ENCODE measurements around the gene DNAI1.

The DNAI1 gene

DNA sequence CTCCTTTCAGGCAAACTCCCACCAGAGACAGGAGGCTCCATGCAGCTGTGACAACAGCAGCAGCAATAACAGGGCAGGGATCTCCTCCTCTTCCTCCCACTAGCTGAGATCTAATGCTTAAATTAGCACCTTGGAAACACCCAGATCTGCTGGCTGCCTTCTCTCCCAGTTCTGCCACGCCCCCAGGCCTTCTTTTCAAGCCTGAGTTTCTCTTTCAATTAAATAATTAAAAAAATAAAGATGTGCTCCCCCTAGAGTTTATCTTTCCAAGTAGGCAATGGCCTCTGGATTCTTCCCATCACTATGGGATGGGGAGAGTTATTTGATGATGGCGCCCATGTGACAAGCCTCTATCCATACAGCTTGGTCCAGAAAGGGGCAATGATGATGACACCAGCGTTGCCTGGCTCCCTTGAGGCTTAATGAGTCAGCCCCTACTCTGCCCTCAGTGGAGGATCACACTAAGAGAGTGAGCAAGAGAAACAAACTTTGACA, 4.0 kb upstream of the DNAI1 start:
- H3K9me3 ChIP-seq (ENCODE audit: control insufficient read depth, low read length): no peaks in the 10 kb centered on the region
- no peaks in the 10 kb centered on the region for H3K36me3 ChIP-seq (ENCODE audit: control insufficient read depth, insufficient read depth, low read length)
- peaks cover 13% of the 10 kb centered on the region for H3K27me3 ChIP-seq (ENCODE audit: control insufficient read depth, insufficient read depth, low read length)
- no peak overlapping the region for H3K4me3 ChIP-seq (ENCODE audit: low read length)
- H3K9ac ChIP-seq (ENCODE audit: low read length): no peak overlapping the region
- H3K4me1 ChIP-seq (ENCODE audit: control insufficient read depth, insufficient read depth, low read length): peaks cover 36% of the 10 kb centered on the region

DNA sequence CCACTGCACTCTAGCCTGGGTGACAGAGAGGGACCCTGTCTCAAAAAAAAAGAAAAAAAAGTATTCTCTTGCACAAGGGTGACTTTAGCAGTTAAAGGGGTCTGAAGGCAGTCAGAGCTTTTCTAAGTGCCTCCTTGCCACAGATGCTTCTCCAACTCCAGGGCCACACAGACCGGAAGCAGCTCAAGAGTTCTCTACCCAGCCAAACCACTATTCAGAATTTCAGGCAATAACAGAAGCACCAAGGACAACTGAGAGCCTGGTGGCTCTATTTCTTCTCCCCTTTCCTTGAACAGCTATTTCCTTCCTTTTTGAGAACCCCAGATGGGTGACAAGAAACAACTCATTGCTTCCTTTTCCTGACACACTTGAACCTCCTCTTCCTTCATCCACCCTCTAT, 2.5 kb upstream of the DNAI1 start:
- Histone ChIP-seq H3K4me1 (ENCODE audit: control insufficient read depth, insufficient read depth, low read length) (peaks cover 29% of the 10 kb centered on the region), H3K36me3 (ENCODE audit: control insufficient read depth, insufficient read depth, low read length) (no peaks in the 10 kb centered on the region), H3K9ac (ENCODE audit: low read length) (no peak overlapping the region), H3K27me3 (ENCODE audit: control insufficient read depth, insufficient read depth, low read length) (peaks cover 17% of the 10 kb centered on the region), H3K4me3 (ENCODE audit: low read length) (no peak overlapping the region), H3K9me3 (ENCODE audit: control insufficient read depth, low read length) (no peaks in the 10 kb centered on the region)

DNA sequence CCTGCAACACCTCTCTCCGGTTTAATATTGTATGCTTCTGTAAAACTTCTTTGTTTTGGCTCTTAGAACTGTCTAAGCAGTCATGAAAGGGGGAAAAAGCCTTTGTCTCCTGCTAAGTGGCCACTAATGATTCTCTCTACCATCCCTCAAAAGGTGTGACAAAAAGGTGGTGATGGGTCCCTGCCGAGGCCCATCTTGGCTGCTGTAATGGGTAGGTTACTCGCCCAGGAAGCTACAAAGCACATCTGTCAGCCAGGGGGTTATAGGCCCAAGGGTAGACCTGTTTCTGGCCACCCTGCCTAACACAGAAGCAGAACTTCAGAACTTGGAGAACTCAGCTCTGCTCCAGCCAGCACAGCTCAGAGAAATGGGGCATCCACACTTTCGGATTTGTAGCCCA, 1.9 kb upstream of the DNAI1 start:
- peaks cover 19% of the 10 kb centered on the region for H3K27me3 ChIP-seq (ENCODE audit: control insufficient read depth, insufficient read depth, low read length)
- no peaks in the 10 kb centered on the region for H3K36me3 ChIP-seq (ENCODE audit: control insufficient read depth, insufficient read depth, low read length)
- H3K4me3 ChIP-seq (ENCODE audit: low read length): no peak overlapping the region
- peak overlapping the region; percentile 72 for H3K9ac ChIP-seq (ENCODE audit: low read length)
- H3K9me3 ChIP-seq (ENCODE audit: control insufficient read depth, low read length): no peaks in the 10 kb centered on the region
- H3K4me1 ChIP-seq (ENCODE audit: control insufficient read depth, insufficient read depth, low read length): peaks cover 23% of the 10 kb centered on the region

DNA sequence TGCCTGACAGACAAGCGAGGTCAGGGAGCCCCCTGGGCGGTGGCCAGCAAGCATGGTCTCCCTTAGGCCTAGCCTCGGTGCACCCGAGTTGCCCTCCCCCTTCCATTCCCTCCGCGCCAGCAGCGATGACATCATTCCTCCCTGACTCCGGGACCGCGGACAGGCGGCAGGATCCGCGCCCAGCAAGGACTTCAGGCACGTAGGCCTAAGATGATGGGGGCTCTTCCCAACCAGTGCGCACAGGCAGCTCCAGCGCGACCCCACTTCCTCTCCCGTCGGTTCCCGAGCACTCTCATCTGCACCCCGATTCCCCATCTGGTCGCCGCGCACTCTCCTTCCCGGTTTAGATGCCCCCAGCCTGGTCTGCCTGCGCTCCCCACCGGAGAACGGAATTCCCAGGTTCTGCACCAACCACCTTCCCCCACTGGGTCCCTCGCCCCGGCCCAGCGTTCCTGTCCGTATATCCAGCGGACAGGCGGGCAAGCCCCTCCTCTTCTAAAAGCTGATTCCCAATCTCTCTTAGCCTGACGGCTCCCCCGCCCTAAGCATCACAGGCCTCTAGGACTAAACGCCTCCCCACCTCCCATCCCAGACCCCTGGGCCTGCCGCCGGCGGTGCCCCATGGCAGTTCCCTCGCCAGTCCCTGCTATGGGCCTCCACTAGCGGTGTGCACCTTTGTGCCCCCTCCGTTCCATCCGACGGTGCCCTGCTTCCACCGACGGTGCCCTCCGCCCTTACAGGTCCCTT, 1.2 kb upstream of the DNAI1 start:
- Histone ChIP-seq H3K4me3 (ENCODE audit: low read length) (peak overlapping the region; percentile 71), H3K4me1 (ENCODE audit: control insufficient read depth, insufficient read depth, low read length) (peaks cover 23% of the 10 kb centered on the region), H3K27me3 (ENCODE audit: control insufficient read depth, insufficient read depth, low read length) (peaks cover 21% of the 10 kb centered on the region), H3K9me3 (ENCODE audit: control insufficient read depth, low read length) (no peaks in the 10 kb centered on the region), H3K9ac (ENCODE audit: low read length) (peak overlapping the region; percentile 72), H3K36me3 (ENCODE audit: control insufficient read depth, insufficient read depth, low read length) (no peaks in the 10 kb centered on the region)

DNA sequence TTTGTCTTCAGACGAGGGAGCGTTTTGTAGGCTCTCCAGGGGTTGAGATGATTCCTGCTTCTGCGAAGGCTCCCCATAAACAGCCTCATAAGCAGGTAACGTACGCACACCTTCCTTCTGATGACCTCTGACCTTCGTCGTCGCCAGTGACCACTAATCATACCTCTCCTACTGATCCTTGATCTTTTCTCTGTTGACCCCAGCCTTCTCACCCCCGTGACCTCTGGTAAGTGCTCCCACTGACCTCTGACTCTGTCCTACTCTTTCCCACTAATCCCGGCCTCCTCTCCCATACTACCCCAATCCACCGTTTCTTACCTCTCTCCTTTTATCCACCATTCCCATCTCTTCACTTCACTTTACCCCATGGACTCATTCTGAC, 345 bp downstream of the DNAI1 start:
- H3K9ac ChIP-seq (ENCODE audit: low read length): no peak overlapping the region
- H3K36me3 ChIP-seq (ENCODE audit: control insufficient read depth, insufficient read depth, low read length): no peaks in the 10 kb centered on the region
- H3K4me1 ChIP-seq (ENCODE audit: control insufficient read depth, insufficient read depth, low read length): peaks cover 23% of the 10 kb centered on the region
- peaks cover 21% of the 10 kb centered on the region for H3K27me3 ChIP-seq (ENCODE audit: control insufficient read depth, insufficient read depth, low read length)
- no peaks in the 10 kb centered on the region for H3K9me3 ChIP-seq (ENCODE audit: control insufficient read depth, low read length)
- no peak overlapping the region for H3K4me3 ChIP-seq (ENCODE audit: low read length)

DNA sequence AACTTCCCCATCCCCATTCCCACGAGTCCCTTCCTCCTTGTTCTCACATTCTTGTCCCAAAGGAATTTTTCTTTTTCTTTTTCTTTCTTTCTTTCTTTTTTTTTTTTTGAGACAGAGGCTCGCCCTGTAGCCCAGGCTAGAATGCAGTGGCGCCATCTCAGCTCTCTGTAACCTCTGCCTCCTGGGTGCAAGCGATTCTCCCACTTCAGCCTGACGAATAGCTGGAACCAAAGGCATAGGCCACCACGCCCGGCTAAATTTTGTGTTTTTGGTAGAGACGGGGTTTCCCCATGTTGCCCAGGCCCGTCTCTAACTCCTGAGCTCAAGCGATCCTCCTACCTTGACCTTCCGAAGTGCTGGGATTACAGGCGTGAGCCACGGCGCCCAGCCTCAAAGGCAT, 751 bp downstream of the DNAI1 start:
- Histone ChIP-seq H3K4me3 (ENCODE audit: low read length) (no peak overlapping the region), H3K27me3 (ENCODE audit: control insufficient read depth, insufficient read depth, low read length) (peaks cover 21% of the 10 kb centered on the region), H3K4me1 (ENCODE audit: control insufficient read depth, insufficient read depth, low read length) (peaks cover 23% of the 10 kb centered on the region), H3K36me3 (ENCODE audit: control insufficient read depth, insufficient read depth, low read length) (no peaks in the 10 kb centered on the region), H3K9me3 (ENCODE audit: control insufficient read depth, low read length) (no peaks in the 10 kb centered on the region), H3K9ac (ENCODE audit: low read length) (no peak overlapping the region)

DNA sequence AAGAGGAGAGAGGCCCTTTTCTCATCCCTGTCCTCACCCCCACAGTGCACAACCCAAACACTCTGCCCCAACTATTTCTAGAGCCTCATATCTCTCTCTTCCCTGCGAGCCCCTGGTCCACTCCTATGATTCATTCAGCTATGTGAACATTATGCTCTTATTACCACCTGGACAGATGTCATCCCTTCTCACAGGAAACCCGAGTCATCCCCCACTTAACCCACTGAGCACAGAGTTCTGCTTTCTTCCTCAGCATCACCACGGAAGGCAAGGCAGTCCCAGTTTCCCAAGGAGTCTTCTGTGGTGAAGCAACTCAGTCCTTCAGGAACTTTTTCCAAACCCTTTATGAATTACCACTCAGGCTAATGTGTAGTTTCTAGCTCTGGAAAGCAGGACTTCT, 1.3 kb downstream of the DNAI1 start:
- peaks cover 21% of the 10 kb centered on the region for H3K27me3 ChIP-seq (ENCODE audit: control insufficient read depth, insufficient read depth, low read length)
- no peaks in the 10 kb centered on the region for H3K9me3 ChIP-seq (ENCODE audit: control insufficient read depth, low read length)
- no peak overlapping the region for H3K9ac ChIP-seq (ENCODE audit: low read length)
- H3K4me3 ChIP-seq (ENCODE audit: low read length): no peak overlapping the region
- H3K4me1 ChIP-seq (ENCODE audit: control insufficient read depth, insufficient read depth, low read length): peaks cover 23% of the 10 kb centered on the region
- H3K36me3 ChIP-seq (ENCODE audit: control insufficient read depth, insufficient read depth, low read length): no peaks in the 10 kb centered on the region

DNA sequence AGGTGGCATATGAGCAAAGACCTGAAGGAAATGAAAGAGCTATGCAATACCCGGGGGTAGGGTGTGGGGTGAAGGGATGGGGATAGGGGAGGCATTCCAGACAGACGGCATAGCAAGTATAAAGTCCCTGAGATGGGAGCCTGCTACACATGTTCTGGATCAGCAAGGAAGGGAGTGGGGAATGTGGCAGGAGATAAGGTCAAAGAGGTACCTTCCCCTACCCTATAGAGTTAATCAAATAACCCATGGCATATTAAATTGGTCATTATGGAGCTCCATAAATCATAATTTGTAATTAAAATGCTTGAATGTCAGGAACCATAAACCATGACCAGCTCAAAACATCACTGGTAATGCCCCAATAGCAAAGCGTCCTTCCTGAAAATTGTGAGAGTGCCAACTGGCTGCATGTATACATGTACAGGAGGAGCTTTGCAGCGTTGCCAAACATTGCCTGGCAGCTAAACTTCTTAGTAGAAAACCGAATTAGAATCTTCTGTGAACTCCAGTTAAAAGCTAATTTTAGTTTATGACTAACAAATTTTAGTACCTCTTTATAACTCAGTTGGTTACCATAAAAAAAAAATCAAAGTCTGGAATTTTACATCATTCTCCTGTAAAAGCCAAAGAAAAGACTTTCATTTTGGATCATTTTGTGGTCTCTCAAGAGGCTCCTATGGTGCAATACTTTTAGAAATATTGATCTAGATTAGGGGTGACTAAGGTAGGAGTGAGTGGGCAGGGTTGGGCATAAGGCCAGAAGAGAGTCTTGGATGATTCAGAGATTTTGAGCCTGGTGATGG, 4.7 kb downstream of the DNAI1 start:
- no peak overlapping the region for H3K9ac ChIP-seq (ENCODE audit: low read length)
- H3K4me1 ChIP-seq (ENCODE audit: control insufficient read depth, insufficient read depth, low read length): peaks cover 6% of the 10 kb centered on the region
- H3K27me3 ChIP-seq (ENCODE audit: control insufficient read depth, insufficient read depth, low read length): peaks cover 10% of the 10 kb centered on the region
- no peaks in the 10 kb centered on the region for H3K36me3 ChIP-seq (ENCODE audit: control insufficient read depth, insufficient read depth, low read length)
- H3K4me3 ChIP-seq (ENCODE audit: low read length): no peak overlapping the region
- no peaks in the 10 kb centered on the region for H3K9me3 ChIP-seq (ENCODE audit: control insufficient read depth, low read length)

DNA sequence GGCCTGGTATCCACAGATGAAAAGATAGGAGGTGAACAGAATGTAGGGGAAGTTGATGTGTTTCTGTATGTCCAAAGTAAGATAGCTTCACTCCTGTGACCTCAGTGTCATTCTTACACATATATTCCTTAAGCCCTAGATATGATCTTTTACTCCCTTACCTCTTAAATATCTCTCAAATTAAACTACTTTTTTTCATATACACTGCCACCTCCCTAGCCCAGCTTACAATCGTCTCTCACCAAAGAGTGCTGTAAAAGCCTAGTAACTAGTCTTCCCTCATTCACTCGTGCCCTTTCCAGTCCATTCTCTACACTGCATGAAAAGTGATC, 5.3 kb downstream of the DNAI1 start:
- H3K27me3 ChIP-seq (ENCODE audit: control insufficient read depth, insufficient read depth, low read length): peaks cover 10% of the 10 kb centered on the region
- H3K36me3 ChIP-seq (ENCODE audit: control insufficient read depth, insufficient read depth, low read length): no peaks in the 10 kb centered on the region
- H3K4me1 ChIP-seq (ENCODE audit: control insufficient read depth, insufficient read depth, low read length): peaks cover 2% of the 10 kb centered on the region
- no peak overlapping the region for H3K9ac ChIP-seq (ENCODE audit: low read length)
- H3K9me3 ChIP-seq (ENCODE audit: control insufficient read depth, low read length): no peaks in the 10 kb centered on the region
- H3K4me3 ChIP-seq (ENCODE audit: low read length): no peak overlapping the region

DNA sequence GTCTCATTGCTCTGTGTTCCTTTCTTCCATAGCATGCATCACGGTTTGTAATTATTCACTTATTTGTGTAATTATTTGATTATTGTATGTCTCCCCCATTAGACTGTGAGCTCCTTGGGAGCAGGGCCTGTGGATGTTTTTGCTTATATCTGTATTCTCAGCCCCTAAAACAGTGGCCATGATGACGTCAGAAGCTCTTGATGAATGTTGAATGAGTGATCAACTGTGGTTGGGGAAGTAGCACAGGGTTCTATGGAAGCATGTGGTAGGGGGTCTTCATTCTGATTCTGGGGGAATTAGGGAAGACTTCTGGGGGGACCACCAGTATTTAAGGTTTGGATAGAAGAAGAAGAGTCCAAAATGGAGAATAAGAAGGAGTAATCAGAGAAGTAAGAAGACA, 6.0 kb downstream of the DNAI1 start:
- Histone ChIP-seq H3K4me3 (ENCODE audit: low read length) (no peak overlapping the region), H3K9me3 (ENCODE audit: control insufficient read depth, low read length) (no peaks in the 10 kb centered on the region), H3K36me3 (ENCODE audit: control insufficient read depth, insufficient read depth, low read length) (no peaks in the 10 kb centered on the region), H3K27me3 (ENCODE audit: control insufficient read depth, insufficient read depth, low read length) (peaks cover 8% of the 10 kb centered on the region), H3K9ac (ENCODE audit: low read length) (no peak overlapping the region), H3K4me1 (ENCODE audit: control insufficient read depth, insufficient read depth, low read length) (no peaks in the 10 kb centered on the region)

DNA sequence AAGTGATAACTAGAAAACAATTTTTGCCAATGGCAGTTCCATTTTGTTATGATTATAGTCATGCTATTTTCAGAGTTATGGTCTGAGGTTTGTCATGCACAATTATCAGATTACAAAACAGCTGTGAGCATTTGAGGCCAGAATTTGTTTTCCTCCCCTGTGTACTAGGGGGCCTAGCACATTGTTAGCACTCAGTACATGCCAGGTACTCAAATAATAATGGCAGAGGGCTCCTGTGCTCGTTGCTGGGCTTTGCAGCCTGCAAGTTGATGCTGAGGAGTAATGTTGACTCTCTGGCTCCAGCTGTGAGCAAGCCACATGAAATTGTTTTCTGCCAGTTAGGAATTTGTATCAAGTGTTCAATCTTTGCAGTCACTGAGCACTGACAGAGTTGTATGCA, 6.9 kb downstream of the DNAI1 start:
- no peak overlapping the region for H3K4me3 ChIP-seq (ENCODE audit: low read length)
- no peak overlapping the region for H3K9ac ChIP-seq (ENCODE audit: low read length)
- peaks cover 4% of the 10 kb centered on the region for H3K27me3 ChIP-seq (ENCODE audit: control insufficient read depth, insufficient read depth, low read length)
- no peaks in the 10 kb centered on the region for H3K4me1 ChIP-seq (ENCODE audit: control insufficient read depth, insufficient read depth, low read length)
- H3K9me3 ChIP-seq (ENCODE audit: control insufficient read depth, low read length): no peaks in the 10 kb centered on the region
- H3K36me3 ChIP-seq (ENCODE audit: control insufficient read depth, insufficient read depth, low read length): no peaks in the 10 kb centered on the region

DNA sequence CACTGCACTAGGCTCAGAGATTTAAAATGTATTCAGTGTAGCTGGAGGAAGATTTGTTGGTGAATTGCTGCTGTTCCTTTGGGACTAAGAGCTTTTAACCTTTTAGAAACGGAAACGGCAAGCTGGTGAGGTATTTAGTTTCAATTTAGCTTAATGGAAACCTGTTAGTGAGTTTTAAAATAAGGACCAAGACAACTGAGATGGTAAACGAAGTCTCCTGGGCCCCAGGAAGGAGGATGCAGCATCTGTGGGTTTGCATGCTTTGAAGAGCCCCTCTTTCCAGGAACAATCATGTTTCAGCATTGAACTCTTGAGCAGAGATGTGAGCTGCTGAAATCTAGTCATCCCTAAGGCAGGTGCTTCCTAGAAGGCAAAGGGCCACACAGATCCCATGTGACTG, 16.5 kb downstream of the DNAI1 start:
- Histone ChIP-seq H3K36me3 (ENCODE audit: control insufficient read depth, insufficient read depth, low read length) (no peaks in the 10 kb centered on the region), H3K27me3 (ENCODE audit: control insufficient read depth, insufficient read depth, low read length) (no peaks in the 10 kb centered on the region), H3K4me1 (ENCODE audit: control insufficient read depth, insufficient read depth, low read length) (no peaks in the 10 kb centered on the region), H3K9ac (ENCODE audit: low read length) (no peak overlapping the region), H3K4me3 (ENCODE audit: low read length) (no peak overlapping the region), H3K9me3 (ENCODE audit: control insufficient read depth, low read length) (no peaks in the 10 kb centered on the region)

All from mucosa of stomach (tissue), 1 donor.